ENCODE results near the gene AGR2. TPM values are rescaled to one million over a fixed set of nuclear protein-coding genes. Genes with fewer than 3 reads are reported as not detected.

Gene AGR2
- total and polyA plus RNA-seq, 2 of the 4 experiments (the other 2 are of a cell fraction) = not detected

DNA sequence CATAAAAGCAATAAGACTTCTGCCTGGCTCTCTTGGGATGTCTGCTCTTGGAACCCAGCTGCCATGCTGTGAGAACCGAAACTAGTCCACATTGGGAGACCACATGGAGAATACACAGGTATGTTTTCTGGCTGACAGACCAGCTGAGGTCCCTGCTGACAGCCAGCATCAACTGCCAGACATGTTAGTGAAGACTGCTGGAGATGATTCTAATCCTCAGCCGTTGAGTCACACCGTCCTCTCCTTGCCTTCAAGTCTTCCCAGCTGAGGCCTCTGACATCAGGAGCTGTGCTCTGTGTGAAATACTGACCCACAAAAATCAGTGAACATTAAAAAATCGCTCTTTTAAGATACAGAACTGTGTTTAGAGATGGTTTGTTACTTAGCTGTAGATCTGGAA, 36.9 kb upstream of the AGR2 start:
- Histone ChIP-seq H3K9me1 (ENCODE audit: insufficient read depth, low read length) (no peaks in the 10 kb centered on the region), H3K36me3 (ENCODE audit: control insufficient read depth, insufficient read depth, low read length) (no peaks in the 10 kb centered on the region), H4K20me1 (ENCODE audit: insufficient read depth, low read length) (no peaks in the 10 kb centered on the region), H4K5ac (ENCODE audit: low read depth, low read length) (no peak overlapping the region), H2BK15ac (ENCODE audit: low read depth, low read length) (no peak overlapping the region), H3K27me3 (ENCODE audit: control insufficient read depth, insufficient read depth, low read length) (no peaks in the 10 kb centered on the region; the same call in 1 of the 2 replicates), H3K14ac (replicated peaks; ENCODE audit: low read depth, low read length) (peak overlapping the region; percentile 62; the same call in 1 of the 2 replicates), H2BK20ac (ENCODE audit: low read depth, low read length) (peak overlapping the region; percentile 58; the same call in 1 of the 2 replicates), H4K91ac (ENCODE audit: insufficient read depth, low read depth, low read length) (no peak overlapping the region), H3K27ac (ENCODE audit: insufficient read depth, low read length) (no peak overlapping the region), H4K8ac (ENCODE audit: low read depth in 2 of 2, low read length in 2 of 2) (no peak overlapping the region), H2AK9ac (replicated peaks; ENCODE audit: low read depth, low read length, poor library complexity) (no peak overlapping the region), H2BK120ac (ENCODE audit: low read depth, low read length) (peak overlapping the region; percentile 52; the same call in 1 of the 2 replicates), H2BK5ac (ENCODE audit: low read depth, low read length, poor library complexity, severe bottlenecking) (peak overlapping the region; percentile 11), H3K4me3 (ENCODE audit: insufficient read depth, low read depth, low read length) (no peak overlapping the region), H3K18ac (ENCODE audit: low read depth, low read length) (peak overlapping the region; percentile 4), H3K23ac (ENCODE audit: low read depth, low read length) (peak overlapping the region; percentile 20; the same call in 1 of the 2 replicates), H3K4ac (ENCODE audit: low read depth, low read length) (no peak overlapping the region; the same call in 1 of the 2 replicates), H3K56ac (ENCODE audit: extremely low read depth, insufficient read depth, low read length) (no peak overlapping the region), H3K79me1 (ENCODE audit: low read depth in 1 of 2, low read length in 2 of 2) (no peaks in the 10 kb centered on the region), H3K9ac (ENCODE audit: low read depth, low read length) (no peak overlapping the region), H3K9me3 (ENCODE audit: control insufficient read depth, insufficient read depth, low read length) (no peaks in the 10 kb centered on the region), H3K4me2 (ENCODE audit: low read depth, low read length) (no peak overlapping the region; the same call in 1 of the 2 replicates), H3K4me1 (ENCODE audit: control insufficient read depth, insufficient read depth, low read length) (peaks cover 9% of the 10 kb centered on the region), H2AFZ (replicated peaks; ENCODE audit: low read length, poor library complexity) (no peak overlapping the region), H2AK5ac (ENCODE audit: low read depth, low read length) (0 out of 2 replicates have a peak overlapping the region, but pooled peaks have one; percentile 18)
- CTCF ChIA-PET = interaction anchor here (0.6 kb wide), 1 partner anchor 40 kb away, joined by 3 read pairs; no protein-coding TSS in a partner anchor
- peak; percentile 48; the same call in 1 of the 2 replicates for ATAC-seq (ENCODE audit: low read depth)
- WGBS, 2 experiments (ENCODE audit: extremely low coverage in 2 of 2, insufficient read length in 1 of 2) = no CpG with 5 or more reads among the region's 4 CpGs
- in situ Hi-C loops (cut with MboI; ENCODE audit: low sequenced_read_pairs) = no loop called here
- peak; percentile 62 for DNase-seq
- intact Hi-C loops (cut with micrococcal nuclease) = no loop called here
- POLR2A ChIA-PET (ENCODE audit: unreplicated experiment) = no interaction called here
- dilution Hi-C loops (cut with HindIII; ENCODE audit: low sequenced_read_pairs, unreplicated experiment) = no loop called here
- BruUV-seq (replicated peaks) = no TSS peak
- TF ChIP-seq SMC3 (IDR thresholded peaks at IDR 0.05; ENCODE audit: low read depth, low read length) (no peak), MXI1 (IDR thresholded peaks at IDR 0.05; ENCODE audit: borderline replicate concordance, low read depth, low read length) (no peak), FOS (IDR thresholded peaks at IDR 0.05; ENCODE audit: low read depth, low read length) (no peak), RAD21 (IDR thresholded peaks at IDR 0.05; ENCODE audit: low read length) (no peak), NFE2L2 (IDR thresholded peaks at IDR 0.05; ENCODE audit: low read depth, low read length) (no peak), MAZ (IDR thresholded peaks at IDR 0.05; ENCODE audit: borderline replicate concordance, low read depth, low read length) (no peak), POLR2A (IDR thresholded peaks at IDR 0.05; ENCODE audit: low read depth, low read length) (no peak), RFX5 (IDR thresholded peaks at IDR 0.05; ENCODE audit: low read depth, low read length) (no peak)
- TF ChIP-seq, protein P1, sequence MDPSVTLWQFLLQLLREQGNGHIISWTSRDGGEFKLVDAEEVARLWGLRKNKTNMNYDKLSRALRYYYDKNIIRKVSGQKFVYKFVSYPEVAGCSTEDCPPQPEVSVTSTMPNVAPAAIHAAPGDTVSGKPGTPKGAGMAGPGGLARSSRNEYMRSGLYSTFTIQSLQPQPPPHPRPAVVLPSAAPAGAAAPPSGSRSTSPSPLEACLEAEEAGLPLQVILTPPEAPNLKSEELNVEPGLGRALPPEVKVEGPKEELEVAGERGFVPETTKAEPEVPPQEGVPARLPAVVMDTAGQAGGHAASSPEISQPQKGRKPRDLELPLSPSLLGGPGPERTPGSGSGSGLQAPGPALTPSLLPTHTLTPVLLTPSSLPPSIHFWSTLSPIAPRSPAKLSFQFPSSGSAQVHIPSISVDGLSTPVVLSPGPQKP (IDR thresholded peaks at IDR 0.05; ENCODE audit: borderline replicate concordance, low read depth, low read length) = no peak
